GM04503 (cell line): ENCODE measurements around the gene SBK1.
"Not testable (repeated sequence)": the region's sequence is repeated elsewhere in the genome, so short reads cannot be mapped to it uniquely, and the experiment has no call there.

Experiments used
- DNase-seq: peaks from one replicate; pipeline ENCODE4 v3.0.0-alpha.2; 2012; ENCODE audit warnings: low read depth

Gene SBK1

GRCh38 chr16:28335678-28336077, 43.4 kb downstream of the SBK1 start:
- DNase-seq = not testable (repeated sequence)

DNA sequence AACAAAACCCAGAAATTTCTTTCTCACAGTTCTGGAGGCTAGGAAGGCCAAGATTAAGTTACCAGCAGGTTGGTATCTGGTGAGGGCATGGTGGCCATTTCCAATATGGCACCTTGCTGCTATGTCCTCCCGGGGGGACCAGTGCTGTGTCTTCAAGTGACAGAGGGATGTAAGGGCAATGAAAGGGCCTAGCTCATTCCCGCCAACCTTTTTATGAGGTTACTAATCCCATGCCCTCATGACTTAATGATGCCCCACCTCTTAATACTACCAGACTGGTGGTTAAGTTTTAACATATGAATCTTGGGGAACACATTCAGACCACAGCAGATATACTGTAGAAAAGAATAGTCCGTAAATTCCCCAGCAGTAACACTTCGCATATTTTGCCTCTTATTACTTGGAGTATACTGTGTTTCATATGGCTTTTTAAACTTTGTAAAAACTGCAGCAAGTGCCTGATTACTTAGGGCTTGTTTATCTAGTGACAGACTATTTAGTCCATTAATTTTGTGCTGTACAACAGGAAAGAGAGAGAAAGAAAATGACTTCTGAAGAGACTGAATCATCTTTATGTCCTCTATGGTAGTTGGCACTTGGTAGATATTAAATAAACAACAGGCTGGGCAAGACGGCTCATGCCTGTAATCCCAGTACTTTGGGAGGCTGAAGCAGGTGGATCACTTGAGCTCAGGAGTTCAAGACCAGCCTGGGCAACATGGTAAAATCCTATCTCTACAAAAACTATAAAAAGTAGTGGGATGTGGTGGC, 44.8 kb downstream of the SBK1 start:
- not testable (repeated sequence) for DNase-seq

GRCh38 chr16:28338230-28338629, 45.9 kb downstream of the SBK1 start:
- not testable (repeated sequence) for DNase-seq

- not testable (repeated sequence) for DNase-seq
These were observed 70.3 kb downstream of the SBK1 start for GRCh38 chr16:28362600-28362999.

GRCh38 chr16:28363408-28363807, 71.1 kb downstream of the SBK1 start, which contains the start of gene NPIPB6:
Gene NPIPB6 (minus strand): TSS chr16:28363508. CDS start chr16:28362822, 686 bp downstream.
- not testable (repeated sequence) for DNase-seq

DNA sequence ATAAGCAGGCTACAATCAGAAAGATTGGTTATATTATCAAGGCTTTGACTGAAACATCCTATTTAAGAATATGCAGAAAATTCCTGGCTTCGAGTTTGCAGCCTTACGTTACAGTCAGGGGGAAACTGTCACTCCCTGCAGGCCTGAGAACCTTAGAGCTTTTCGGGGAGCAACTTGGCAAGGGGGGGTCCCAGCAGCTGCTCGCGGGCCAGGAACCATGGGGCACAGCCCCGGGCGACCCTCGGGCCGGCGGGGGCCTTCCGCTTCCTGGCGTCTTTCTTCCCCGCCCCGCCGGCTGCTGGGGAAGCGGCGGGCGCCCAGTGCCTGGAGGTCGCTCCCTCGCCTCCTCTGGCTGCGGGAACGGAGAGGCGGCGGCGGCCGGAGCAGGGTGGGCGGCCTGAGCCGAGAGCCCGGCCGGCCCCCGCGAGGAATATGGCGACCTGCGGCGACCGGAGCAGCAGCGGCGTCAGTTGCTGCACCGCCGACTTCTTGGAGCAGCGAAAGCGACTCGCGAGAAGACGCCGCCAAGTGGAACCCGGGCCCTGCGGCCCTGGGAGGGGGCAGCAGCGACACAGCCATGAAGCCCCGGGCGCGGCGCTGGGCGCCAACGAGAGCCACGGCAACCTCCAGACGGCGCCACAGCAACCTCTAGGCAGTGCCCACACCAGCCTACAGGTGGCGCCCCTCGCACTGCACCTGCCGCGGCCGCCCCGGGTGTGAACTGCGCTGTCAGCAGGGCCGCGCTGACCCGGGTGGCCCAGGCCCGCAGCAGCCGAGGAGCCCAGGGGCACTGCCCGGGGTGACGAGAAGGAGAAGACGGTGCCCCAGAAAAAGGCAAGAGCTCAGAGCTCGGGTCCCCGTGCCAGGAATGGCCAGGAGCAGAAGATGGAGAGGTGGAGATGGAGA, 72.2 kb downstream of the SBK1 start:
- DNase-seq = not testable (repeated sequence)

GRCh38 chr16:28367926-28368325, 75.6 kb downstream of the SBK1 start:
- DNase-seq = not testable (repeated sequence)
